OCI-LY3 (cell line): Measurements from ENCODE around the gene PDCD4.

Source experiments
- EZH2phosphoT487 ChIP-seq: fragments of 200-600 bp; shearing (Covaris generic); IDR thresholded peaks from 2 replicates; pipeline ENCODE4 v1.6.1; 2018; ENCODE audit warnings: antibody characterized with exemption, mixed run types, low read depth
- TF ChIP-seq, protein P1 (sequence below): fragments of 200-600, 300-600 bp; sonication (generic); IDR thresholded peaks from 2 replicates; pipeline ENCODE4 v1.5.1; 2014; ENCODE audit warnings: antibody characterized with exemption, low read length, low read depth

DNA sequence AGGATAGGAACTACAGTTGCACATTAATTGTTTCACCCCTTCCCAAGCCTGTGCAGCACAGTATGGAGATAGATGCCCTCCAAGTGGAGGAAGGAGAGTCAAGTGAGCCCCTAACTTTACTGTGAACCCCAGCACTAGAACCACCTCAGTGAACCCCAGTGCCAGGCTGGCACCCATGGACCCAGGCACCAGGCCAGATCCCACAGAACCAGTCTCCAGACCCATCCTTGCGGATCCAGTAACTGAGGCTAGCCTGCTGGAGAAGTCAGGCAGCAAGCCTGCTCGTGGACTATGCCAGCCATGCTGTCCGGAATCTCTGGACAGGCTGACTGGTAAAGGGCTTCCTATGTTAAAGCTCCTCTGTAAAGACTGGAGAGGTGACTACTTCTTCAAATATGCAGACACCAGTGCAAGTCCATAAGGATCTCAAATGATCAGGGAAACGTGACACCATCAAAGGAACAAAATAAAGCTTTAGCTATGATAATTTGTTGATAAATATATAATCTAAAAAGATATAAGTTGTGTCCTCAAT lies 75.4 kb downstream of the PDCD4 start:
- TF ChIP-seq, protein P1, sequence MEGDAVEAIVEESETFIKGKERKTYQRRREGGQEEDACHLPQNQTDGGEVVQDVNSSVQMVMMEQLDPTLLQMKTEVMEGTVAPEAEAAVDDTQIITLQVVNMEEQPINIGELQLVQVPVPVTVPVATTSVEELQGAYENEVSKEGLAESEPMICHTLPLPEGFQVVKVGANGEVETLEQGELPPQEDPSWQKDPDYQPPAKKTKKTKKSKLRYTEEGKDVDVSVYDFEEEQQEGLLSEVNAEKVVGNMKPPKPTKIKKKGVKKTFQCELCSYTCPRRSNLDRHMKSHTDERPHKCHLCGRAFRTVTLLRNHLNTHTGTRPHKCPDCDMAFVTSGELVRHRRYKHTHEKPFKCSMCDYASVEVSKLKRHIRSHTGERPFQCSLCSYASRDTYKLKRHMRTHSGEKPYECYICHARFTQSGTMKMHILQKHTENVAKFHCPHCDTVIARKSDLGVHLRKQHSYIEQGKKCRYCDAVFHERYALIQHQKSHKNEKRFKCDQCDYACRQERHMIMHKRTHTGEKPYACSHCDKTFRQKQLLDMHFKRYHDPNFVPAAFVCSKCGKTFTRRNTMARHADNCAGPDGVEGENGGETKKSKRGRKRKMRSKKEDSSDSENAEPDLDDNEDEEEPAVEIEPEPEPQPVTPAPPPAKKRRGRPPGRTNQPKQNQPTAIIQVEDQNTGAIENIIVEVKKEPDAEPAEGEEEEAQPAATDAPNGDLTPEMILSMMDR = no peak
- no peak for TF ChIP-seq EZH2phosphoT487
